DMS153 treated with DMSO at 0.1 percent for 48 hours (cell line): ENCODE data around the gene SLC20A1.
"Not testable (repeated sequence)": the region's sequence is repeated elsewhere in the genome, so short reads cannot be mapped to it uniquely, and the experiment has no call there.

Source experiments
- DNase-seq: peaks from one replicate; lab custom pipeline; 2025; ENCODE audit not compliant: unreplicated experiment; lab: John Stamatoyannopoulos, UW

The SLC20A1 gene, protein sequence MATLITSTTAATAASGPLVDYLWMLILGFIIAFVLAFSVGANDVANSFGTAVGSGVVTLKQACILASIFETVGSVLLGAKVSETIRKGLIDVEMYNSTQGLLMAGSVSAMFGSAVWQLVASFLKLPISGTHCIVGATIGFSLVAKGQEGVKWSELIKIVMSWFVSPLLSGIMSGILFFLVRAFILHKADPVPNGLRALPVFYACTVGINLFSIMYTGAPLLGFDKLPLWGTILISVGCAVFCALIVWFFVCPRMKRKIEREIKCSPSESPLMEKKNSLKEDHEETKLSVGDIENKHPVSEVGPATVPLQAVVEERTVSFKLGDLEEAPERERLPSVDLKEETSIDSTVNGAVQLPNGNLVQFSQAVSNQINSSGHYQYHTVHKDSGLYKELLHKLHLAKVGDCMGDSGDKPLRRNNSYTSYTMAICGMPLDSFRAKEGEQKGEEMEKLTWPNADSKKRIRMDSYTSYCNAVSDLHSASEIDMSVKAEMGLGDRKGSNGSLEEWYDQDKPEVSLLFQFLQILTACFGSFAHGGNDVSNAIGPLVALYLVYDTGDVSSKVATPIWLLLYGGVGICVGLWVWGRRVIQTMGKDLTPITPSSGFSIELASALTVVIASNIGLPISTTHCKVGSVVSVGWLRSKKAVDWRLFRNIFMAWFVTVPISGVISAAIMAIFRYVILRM

GRCh38 chr2:112645310-112646101 lies at the start of gene SLC20A1:
TSS of gene SLC20A1 (plus strand) at chr2:112645939. CDS start at chr2:112646829, 890 bp downstream.
- DNase-seq: peak; percentile 81

DNA sequence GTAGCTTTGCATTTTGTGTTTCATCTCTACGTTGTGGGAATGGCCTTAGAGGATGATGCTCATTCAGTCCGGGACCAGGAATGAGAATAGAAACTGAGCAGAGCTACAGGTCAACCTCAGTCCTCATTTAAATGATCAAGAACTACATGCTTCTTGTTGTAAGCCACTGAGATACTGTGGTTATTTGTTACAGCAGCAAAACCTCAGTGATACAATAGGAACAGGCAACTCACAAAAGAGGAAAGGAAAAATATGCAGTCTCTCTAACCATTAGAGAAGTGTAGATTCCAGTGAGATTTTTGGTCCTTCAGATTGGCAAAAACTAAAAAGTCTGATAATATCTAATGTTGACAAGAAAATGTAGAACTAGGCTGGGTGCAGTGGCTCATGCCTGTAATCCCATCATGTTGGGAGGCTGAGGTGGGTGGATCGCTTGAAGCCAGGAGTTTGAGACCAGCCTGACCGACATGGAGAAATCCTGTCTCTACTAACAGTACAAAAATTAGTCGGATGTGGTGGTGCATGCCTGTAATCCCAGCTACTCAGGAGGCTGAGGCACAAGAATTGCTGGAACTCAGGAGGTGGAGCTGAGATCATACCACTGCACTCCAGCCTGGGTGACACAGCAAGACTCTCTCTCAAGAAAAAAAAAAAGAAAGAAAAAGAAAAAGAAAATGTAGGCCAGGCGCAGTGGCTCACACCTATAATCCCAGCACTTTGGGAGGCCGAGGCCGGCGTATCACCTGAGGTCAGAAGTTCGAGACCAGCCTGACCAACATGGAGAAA lies 48.0 kb upstream of the SLC20A1 start:
- no peak for DNase-seq

DNA sequence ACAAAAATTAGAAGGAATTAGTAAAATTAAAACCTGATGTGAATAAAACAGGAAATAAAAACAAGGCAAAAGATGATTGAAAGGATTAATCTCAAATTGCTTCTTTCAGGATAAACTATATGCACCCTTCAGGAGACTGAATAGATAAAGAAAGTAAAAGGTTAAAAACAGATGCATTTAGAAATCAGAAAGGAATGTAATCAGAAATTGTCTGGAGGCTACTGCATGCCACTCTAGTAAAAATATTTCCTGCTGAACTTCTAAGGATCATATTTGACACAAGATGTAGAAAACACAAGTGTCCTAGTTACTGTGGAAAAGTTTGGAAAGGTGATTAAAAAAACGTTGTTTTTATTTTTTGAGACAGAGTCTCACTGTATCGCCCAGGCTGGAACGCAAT lies 45.1 kb upstream of the SLC20A1 start:
- no peak for DNase-seq

DNA sequence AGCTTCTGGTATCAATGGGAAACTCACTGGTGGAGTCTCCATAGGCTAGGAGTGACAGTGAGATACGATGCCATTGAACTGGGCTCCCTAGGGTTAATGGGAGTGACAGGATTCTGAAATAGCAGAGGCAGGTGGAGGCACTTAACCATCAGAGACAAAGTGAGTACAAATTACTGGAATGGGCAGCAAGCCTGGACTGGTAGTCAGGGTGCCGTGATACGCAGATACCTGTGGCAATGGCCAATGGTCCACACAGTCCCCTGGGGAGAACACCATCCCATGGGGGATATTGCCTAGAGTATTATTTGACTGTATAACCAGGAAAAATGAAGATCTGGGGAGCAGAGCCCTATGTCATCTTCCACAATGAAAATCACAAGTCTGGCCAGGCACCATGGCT lies 44.0 kb upstream of the SLC20A1 start:
- no peak for DNase-seq

DNA sequence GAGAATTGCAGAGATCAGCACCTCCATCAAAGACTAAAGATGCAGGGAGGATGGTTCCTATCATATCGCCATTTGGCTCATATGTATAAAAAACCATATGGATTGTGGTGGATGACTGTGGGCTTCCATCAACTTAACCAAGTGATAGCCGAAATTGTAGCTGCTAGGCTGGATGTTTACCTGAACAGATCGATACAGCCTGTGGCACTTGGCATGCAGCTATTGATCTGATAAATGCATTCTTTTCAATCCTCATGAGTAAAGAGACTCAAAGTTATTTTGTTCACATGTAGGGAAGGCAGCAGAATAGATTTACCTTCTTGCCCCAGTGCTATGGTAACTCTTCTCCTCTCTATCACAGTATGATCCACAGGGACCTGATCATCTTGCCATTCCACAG lies 42.8 kb upstream of the SLC20A1 start:
- DNase-seq: no peak

DNA sequence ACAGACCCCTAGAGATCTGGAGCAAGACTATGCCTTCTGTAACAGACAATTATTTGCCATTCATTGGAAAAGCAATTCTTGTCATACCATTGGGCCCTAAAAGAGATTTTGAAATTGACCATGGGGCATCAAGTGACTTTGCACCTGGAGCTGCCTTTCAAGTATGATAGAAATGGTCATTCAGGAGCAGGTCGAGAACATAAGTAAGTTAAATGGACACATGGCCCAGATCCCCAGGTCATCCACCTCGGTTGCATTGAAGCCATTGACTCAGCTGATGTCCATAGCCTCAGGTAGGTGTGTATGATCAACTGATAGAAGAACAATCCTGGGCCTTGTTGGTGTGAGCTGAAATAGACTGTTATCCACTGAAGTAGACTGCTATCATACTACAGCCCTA lies 42.0 kb upstream of the SLC20A1 start:
- DNase-seq: no peak

DNA sequence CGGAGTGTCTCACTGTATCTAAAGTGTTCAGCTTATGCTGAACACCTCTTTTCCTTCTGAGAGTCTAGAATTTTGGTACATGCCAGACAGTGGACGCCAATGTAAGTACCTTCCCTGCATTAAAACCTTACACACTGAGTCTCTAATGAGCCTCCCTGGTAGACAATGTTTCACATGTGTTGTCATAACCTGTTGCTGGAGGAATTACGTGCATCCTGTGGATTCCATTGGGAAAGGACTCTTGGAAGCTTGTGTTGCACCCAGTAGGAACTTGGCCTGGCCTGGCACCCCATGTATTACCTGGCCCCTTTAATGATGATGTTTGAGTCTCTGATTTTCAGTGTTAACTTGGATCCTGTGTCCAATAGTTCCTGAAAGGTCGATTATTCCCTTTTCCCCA lies 40.8 kb upstream of the SLC20A1 start:
- DNase-seq: no peak

GRCh38 chr2:112605926-112606325 lies 39.8 kb upstream of the SLC20A1 start:
- DNase-seq: no peak

DNA sequence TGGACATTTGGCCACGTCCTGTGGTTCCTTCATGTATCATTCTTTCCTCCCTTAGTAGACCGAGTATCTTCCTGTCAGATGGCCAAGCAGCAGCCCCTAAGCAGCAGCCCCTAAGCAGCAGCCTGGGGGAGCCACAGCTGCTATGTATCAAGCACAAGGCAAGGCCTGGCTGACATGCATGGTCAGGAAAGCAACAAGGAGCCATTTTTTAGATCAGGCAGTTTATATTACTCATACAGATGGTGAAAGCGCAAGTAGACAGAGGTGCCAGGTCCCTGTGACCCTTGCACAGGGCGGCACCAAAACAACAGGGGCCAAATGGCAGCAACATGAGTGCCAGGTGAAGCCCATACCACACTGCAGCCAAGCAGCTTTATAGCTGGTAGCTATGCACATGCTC lies 39.2 kb upstream of the SLC20A1 start:
- no peak for DNase-seq

DNA sequence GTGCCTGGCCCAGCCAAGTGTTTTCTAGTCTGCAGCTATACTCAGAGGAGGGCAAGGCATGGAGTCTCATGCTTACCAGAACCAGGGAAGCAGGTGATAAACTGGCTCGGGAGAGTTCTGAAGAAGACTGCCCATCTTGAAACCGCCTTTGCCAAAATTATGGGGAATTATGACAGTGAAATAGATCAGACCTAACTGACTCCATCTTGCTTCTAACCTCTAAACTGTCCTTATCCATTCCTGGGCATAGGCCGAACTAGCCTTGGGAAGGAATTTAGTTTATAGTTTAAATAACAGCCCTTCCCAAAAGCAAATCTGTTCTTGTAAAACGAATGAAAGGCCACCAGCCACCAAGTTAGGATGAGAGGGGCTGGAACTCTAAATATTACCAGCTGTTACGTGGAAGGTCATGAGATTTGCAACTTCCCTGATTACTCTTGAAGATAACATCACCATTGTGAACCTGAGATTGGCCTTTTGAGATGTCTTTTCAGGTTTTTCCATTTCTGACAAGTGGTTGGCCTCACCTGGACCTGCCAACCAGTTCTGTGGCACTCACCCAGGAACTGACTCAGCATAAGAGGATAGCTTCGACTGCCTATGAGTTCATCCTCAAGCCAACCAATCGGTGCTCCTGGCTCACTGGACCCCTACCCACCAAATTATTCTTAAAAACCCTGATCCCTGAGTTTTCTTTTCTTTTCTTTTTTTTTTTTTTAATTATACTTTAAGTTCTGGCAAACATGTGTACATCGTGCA lies 37.9 kb upstream of the SLC20A1 start:
- DNase-seq: no peak

GRCh38 chr2:112609320-112609719 lies 36.4 kb upstream of the SLC20A1 start:
- DNase-seq: not testable (repeated sequence)

- not testable (repeated sequence) for DNase-seq
Observed at GRCh38 chr2:112612283-112612682, 33.5 kb upstream of the SLC20A1 start.

DNA sequence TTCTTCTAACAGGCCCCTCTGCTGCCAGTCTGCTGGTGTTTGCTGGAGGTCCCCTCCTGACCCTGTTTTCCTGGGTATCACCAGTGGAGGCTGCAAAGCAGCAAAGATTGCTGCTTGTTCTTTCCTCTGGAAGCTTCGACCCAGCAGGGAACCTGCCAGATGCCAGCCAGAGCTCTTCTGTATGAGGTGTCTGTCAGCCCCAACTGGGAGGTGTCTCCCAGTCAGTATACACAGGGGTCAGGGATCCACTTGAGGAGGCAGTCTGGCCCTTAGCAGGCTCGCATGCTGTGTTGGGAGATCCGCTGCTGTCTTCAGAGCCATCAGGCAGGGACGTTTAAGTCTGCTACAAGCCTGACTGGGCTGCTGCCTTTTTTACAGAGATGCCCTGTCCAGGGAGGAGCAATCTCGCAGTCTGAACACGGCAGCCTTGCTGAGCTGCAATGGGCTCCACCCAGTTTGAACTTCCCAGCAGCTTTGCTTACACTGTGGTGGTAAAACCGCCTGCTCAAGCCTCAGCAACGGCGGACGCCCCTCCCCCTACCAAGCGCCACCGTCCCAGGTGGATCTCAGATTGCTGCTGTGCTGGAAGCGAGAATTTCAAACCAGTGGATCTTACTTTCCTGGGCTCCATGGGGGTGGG lies 31.4 kb upstream of the SLC20A1 start:
- no peak for DNase-seq

- DNase-seq: no peak
Observed at GRCh38 chr2:112615051-112615450, 30.7 kb upstream of the SLC20A1 start.

DNA sequence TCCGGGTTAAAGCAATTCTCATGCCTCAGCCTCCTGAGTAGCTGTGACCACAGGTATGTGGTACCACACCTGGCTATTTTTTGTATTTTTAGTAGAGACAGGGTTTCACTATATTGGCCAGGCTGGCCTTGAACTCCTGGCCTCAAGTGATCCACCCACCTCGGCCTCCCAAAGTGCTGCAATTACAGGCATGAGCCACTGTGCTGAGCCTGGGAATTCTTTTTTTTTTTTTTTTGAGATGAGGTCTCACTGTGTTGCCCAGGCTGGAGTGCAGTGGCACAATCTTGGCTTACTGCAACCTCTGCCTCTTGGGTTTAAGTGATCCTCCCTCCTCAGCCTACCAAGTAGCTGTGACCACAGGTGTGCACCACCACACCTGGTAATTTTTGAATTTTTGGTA lies 29.9 kb upstream of the SLC20A1 start:
- DNase-seq: not testable (repeated sequence)

DNA sequence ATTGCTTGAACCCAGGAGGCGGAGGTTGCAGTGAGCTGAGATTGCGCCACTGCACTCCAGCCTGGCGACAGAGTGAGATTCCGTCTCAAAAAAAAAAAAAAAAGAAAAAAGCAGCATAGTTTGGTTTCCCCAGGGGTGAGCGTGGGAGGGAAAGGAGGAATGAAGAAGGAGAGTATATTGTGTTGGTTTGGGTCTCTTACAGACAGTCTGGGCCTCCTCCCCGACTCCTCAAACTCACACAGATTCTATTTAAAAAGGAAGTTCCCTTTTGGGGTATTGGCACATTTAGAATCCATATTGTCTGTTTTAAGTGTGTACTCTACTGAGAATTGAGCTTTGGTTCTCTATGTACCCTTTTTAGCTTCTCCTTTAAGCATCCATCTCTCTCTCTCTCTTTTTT lies 27.4 kb upstream of the SLC20A1 start:
- DNase-seq: no peak

DNA sequence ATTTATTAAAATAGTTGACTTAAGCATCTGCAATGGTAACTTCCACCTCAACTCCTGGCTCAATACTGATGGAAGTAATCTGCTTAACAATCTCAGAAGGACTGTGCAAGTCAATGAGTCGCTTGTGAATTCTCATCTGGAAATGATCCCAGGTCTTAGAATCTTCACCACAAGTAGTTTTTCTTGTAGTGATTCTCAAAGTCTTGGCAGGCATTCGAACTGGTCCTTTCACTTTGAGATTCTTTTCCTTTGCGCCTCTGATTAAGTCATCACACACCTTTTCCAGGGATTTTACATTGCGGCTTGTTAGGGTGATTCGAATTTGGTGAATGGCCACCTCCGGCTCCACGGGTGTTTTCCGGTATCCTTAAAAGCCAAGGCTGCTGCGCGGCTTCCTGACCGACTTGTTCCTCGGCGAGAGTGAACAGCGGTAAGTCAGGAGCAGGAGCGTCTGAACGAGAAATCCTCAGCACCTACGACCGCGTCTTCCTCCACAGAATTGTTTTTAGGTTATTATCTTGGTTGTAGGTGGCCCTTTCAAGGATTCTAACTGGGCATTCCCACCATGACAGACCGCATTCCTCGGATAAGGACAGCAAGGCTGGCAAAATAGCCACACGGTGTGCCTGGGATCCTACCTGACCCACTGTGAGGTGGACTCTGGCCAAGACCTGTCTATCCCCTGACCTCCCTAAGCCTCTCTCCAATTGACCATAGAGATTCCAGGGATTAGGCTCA lies 23.8 kb upstream of the SLC20A1 start:
- DNase-seq: no peak

DNA sequence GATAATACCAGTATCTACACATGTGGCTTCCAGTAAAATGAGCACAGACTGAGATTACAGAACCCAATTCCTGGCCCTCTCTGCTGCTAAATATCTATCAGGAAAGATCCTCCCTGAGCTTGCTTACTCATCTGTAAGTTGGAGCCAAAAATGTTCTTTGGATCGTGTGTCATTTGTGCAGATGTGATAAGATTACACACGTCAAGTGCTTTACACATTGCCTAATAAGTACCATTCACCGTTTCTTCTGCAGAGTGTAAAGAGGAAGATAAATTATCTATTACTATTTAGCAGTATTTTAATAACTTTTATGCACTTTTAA lies 23.2 kb upstream of the SLC20A1 start:
- no peak for DNase-seq
